Suprapubic skin (tissue), 4 donors: ENCODE data around the gene PDE1C. TPM values are rescaled to one million over a fixed set of nuclear protein-coding genes. Genes with fewer than 3 reads are reported as not detected.

Experiments used
- DNase-seq, 2 donors: peaks; one replicate each; pipeline ENCODE4 v3.0.0-alpha.2; 2019; ENCODE audit warnings: low spot score in 2 of 2
- H3K27ac ChIP-seq: fragments of 200-600 bp; sonication (generic); one replicate; pipeline ENCODE4 v1.5.1; 2019
- H3K27me3 ChIP-seq: fragments of 200-600 bp; sonication (generic); one replicate; pipeline ENCODE4 v1.5.1; 2019
- H3K36me3 ChIP-seq: fragments of 200-600 bp; sonication (generic); one replicate; pipeline ENCODE4 v1.5.1; 2019
- H3K4me1 ChIP-seq: fragments of 200-600 bp; sonication (generic); one replicate; pipeline ENCODE4 v1.5.1; 2019
- H3K4me3 ChIP-seq: fragments of 200-600 bp; sonication (generic); one replicate; pipeline ENCODE4 v1.5.1; 2019; ENCODE audit warnings: mild to moderate bottlenecking
- H3K9me3 ChIP-seq: fragments of 200-600 bp; sonication (generic); one replicate; pipeline ENCODE4 v1.5.1; 2019
- CTCF ChIP-seq, 2 donors: fragments of 200-600 bp in 1 of 2; fragments of 450-650 bp in 1 of 2; sonication (generic) in 1 of 2; IDR thresholded peaks; one replicate each; pipeline ENCODE4 v1.5.1; 2016 to 2019; ENCODE audit warnings: antibody characterized with exemption in 2 of 2, mild to moderate bottlenecking in 1 of 2, moderate library complexity in 1 of 2
- EP300 ChIP-seq: sonication (generic); formaldehyde crosslinking; IDR thresholded peaks from one replicate; pipeline ENCODE4 v1.6.1; 2017; ENCODE audit warnings: antibody characterized with exemption
- POLR2A ChIP-seq, 2 donors: fragments of 450-650 bp; IDR thresholded peaks; one replicate each; pipeline ENCODE4 v1.6.1; 2017; ENCODE audit warnings: antibody characterized with exemption in 2 of 2, mild to moderate bottlenecking in 2 of 2, moderate library complexity in 2 of 2
- POLR2AphosphoS5 ChIP-seq, 3 donors: sonication (generic); formaldehyde crosslinking; IDR thresholded peaks; one replicate each; pipeline ENCODE4 v1.6.1; 2017; ENCODE audit warnings: antibody characterized with exemption in 3 of 3
- WGBS: methylation state at CpG from one replicate; pipeline ENCODE4 v1.1.5; 2018; 5-methylcytosine and 5-hydroxymethylcytosine counted together
- total RNA-seq, 4 donors: library from RNA; depleted of rRNA; stranded (reverse); fragments of >200 nt; gene quantifications; one replicate each; pipeline ENCODE4 v1.1.0, GENCODE V29; 2016

Gene PDE1C
- total RNA-seq, 4 donors from 2014 or later, result 0.64 to 1.8 (median 0.83) TPM

DNA sequence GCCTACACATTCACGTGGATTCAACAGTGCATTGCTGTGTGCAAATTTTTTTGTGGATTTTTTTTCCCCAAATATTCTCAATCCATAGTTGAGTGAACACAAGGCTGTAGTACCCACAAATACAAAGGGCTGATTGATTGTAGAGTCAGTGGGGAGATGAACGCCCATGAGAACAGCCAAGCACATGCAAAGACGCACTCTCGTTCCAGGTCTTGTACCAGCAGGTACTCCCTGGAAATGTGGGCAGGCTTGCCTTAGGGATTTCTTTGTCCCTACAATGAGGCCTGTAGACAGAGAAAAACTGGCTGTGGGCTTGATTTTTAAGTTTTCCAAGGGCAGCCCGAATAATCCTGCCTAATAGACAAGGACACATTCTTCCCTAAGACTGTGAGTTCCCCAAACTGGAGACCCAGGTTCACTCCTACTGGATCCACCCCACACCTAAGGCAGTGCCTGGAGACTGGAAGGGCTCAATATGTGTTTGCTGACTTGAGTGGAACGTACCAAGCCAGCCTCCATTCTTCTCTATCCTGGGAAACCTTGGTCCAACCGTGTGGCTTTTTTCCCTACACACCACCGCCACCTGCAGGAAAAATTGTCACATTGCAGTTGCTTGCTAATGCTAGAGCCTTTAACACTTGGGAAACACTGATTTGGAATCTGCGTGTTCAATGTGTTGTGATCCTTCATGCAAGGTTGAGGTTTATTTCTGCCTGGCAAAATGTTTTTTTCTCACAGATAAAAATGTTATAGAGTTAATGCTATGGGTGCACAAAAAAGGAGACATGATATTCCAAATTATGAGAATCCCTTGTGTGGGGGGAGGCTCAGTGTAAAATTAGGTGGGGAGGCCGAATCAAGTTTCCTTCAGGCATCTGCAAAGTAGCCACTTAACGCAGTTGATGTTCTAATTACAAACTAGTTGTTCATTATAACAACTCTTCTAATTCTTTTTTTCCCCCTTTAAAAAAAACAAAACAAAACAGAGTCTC is 333.9 kb downstream of the PDE1C start:
- WGBS, result 39% methylated on average over 11 of the region's 11 CpGs

GRCh38 chr7:31734456-31734855 is 335.8 kb downstream of the PDE1C start:
- no peak overlapping the region for H3K27ac ChIP-seq
- H3K9me3 ChIP-seq, result no peaks in the 10 kb centered on the region
- 28% methylated on average over 5 of the region's 5 CpGs for WGBS
- no peak for DNase-seq
- no peaks in the 10 kb centered on the region for H3K36me3 ChIP-seq
- H3K27me3 ChIP-seq, result peaks cover 6% of the 10 kb centered on the region
- H3K4me3 ChIP-seq, result no peak overlapping the region
- peaks cover 4% of the 10 kb centered on the region for H3K4me1 ChIP-seq
- TF ChIP-seq EP300 (no peak), CTCF (IDR thresholded peaks at IDR 0.05) (no peak), POLR2A (IDR thresholded peaks at IDR 0.05) (no peak), POLR2AphosphoS5 (IDR thresholded peaks at IDR 0.05) (no peak)

More for the DNA sequence above, 333.9 kb downstream of the PDE1C start:
- no peak for DNase-seq
- Histone ChIP-seq H3K4me1 (peaks cover 4% of the 10 kb centered on the region), H3K27me3 (peaks cover 6% of the 10 kb centered on the region), H3K9me3 (no peaks in the 10 kb centered on the region), H3K4me3 (no peak overlapping the region), H3K36me3 (no peaks in the 10 kb centered on the region), H3K27ac (no peak overlapping the region)
- TF ChIP-seq EP300, result no peak
- TF ChIP-seq CTCF (IDR thresholded peaks at IDR 0.05), result peak; percentile 75 to 83

DNA sequence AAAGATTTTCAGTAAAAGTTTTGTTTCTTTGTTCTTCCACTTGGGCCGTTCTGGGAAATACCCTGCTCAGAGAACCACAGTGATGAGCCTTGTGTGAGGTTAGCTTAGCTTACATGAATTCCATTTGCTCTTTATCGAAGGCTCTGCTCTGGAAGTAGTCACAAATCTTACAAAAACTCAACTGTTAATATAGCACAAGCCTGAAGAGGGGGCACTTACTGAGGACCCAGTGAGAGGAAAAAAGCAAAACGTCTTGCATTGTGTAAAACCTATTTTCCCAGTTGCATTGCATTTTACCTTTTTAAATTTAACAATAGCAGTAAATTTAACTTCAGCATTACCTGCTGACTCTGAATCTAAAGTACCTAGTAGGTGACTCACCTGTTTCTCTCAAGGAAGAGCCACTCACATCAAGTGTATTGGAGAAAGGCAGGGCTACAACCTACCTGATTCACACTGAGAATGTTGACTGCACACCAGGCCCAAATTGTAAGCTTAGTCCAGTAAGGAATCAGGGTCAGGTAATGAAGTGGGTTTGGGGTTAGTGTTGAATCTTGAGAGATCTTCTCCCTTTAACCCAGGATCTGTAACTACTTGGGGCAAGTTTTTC is 340.9 kb downstream of the PDE1C start:
- 41% methylated on average over 3 of the region's 3 CpGs for WGBS
- H3K4me1 ChIP-seq, result no peaks in the 10 kb centered on the region
- TF ChIP-seq CTCF (IDR thresholded peaks at IDR 0.05), result no peak
- TF ChIP-seq POLR2AphosphoS5 (IDR thresholded peaks at IDR 0.05), result no peak
- no peak for TF ChIP-seq POLR2A (IDR thresholded peaks at IDR 0.05)
- no peak for TF ChIP-seq EP300
- H3K27me3 ChIP-seq, result no peaks in the 10 kb centered on the region
- no peak overlapping the region for H3K4me3 ChIP-seq
- no peaks in the 10 kb centered on the region for H3K9me3 ChIP-seq
- H3K36me3 ChIP-seq, result no peaks in the 10 kb centered on the region
- no peak for DNase-seq
- H3K27ac ChIP-seq, result no peak overlapping the region

- Histone ChIP-seq H3K27ac (no peak overlapping the region), H3K36me3 (no peaks in the 10 kb centered on the region), H3K4me1 (no peaks in the 10 kb centered on the region), H3K9me3 (no peaks in the 10 kb centered on the region), H3K4me3 (no peak overlapping the region), H3K27me3 (no peaks in the 10 kb centered on the region)
- no peak for DNase-seq
- WGBS, result 59% methylated on average over 3 of the region's 3 CpGs
- TF ChIP-seq CTCF (IDR thresholded peaks at IDR 0.05) (no peak), POLR2A (IDR thresholded peaks at IDR 0.05) (no peak), POLR2AphosphoS5 (IDR thresholded peaks at IDR 0.05) (no peak)
Observed at GRCh38 chr7:31724696-31725095, 345.5 kb downstream of the PDE1C start.

DNA sequence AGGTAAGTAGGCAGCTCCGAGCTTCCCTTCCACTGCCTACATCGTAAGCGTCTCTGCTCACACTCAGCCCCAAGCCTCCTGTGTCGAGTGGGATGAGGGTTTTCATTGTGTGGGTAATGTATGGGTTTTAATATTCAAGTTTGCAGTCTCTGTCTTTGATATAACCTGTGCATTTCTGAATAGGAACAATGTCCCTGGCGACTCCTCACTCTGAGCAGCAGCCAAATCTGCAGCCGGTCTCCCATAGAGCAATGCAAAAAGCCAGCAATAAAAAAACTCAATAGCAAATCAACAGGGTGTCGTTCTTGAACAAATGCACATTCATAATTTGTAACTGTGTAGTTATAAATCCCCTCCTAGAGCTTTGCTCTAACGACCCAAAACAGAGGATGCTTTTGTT is 349.8 kb downstream of the PDE1C start:
- 71% methylated on average over 8 of the region's 8 CpGs for WGBS
- no peak overlapping the region for H3K4me3 ChIP-seq
- DNase-seq, result no peak
- TF ChIP-seq POLR2A (IDR thresholded peaks at IDR 0.05) (no peak), CTCF (IDR thresholded peaks at IDR 0.05) (no peak), EP300 (no peak), POLR2AphosphoS5 (IDR thresholded peaks at IDR 0.05) (no peak)
- H3K27me3 ChIP-seq, result no peaks in the 10 kb centered on the region
- no peak overlapping the region for H3K27ac ChIP-seq
- no peaks in the 10 kb centered on the region for H3K9me3 ChIP-seq
- no peaks in the 10 kb centered on the region for H3K4me1 ChIP-seq
- no peaks in the 10 kb centered on the region for H3K36me3 ChIP-seq
